Measurements from ENCODE around the gene PSAPL1. TPM values are rescaled to one million over a fixed set of nuclear protein-coding genes. Genes with fewer than 3 reads are reported as not detected.

PSAPL1 gene
- total RNA-seq, 1 experiment from 2014 or later = not detected

GRCh38 chr4:7429601-7430078 lies 5.1 kb downstream of the PSAPL1 start:
- Mint-ChIP-seq H3K4me1 (peaks cover 37% of the 10 kb centered on the region), H3K27ac (no peak overlapping the region; the same call in 1 of the 2 replicates), H3K27me3 (ENCODE audit: low read depth) (peaks cover 2% of the 10 kb centered on the region; the same call in 1 of the 2 replicates), H3K4me3 (no peak overlapping the region), H3K36me3 (no peaks in the 10 kb centered on the region), H3K9me3 (no peaks in the 10 kb centered on the region)
- TF ChIP-seq E2F5 (CRISPR knock-in tag; IDR thresholded peaks at IDR 0.05) = no peak
- TF ChIP-seq JAZF1 (CRISPR knock-in tag; IDR thresholded peaks at IDR 0.05) = no peak
- TF ChIP-seq HMGXB4 (CRISPR knock-in tag; IDR thresholded peaks at IDR 0.05) = no peak
- no peak for TF ChIP-seq ZNF232 (CRISPR knock-in tag; IDR thresholded peaks at IDR 0.05)
- no peak for TF ChIP-seq MXD4 (CRISPR knock-in tag; IDR thresholded peaks at IDR 0.05; ENCODE audit: borderline replicate concordance)
- TF ChIP-seq SMAD4 (CRISPR knock-in tag; IDR thresholded peaks at IDR 0.05) = no peak
- ChIA-PET POLR2A (no interaction called here), CTCF (no interaction called here)
- no peak for ATAC-seq
- no peak for DNase-seq (ENCODE audit: low spot score)

GRCh38 chr4:7429069-7429416 lies 5.7 kb downstream of the PSAPL1 start:
- no peaks in the 10 kb centered on the region for H3K9me3 Mint-ChIP-seq
- no peak overlapping the region for H3K4me3 Mint-ChIP-seq
- TF ChIP-seq ATF3 (CRISPR knock-in tag; conservative IDR thresholded peaks at IDR 0.05) (no peak), ZNF425 (CRISPR knock-in tag; conservative IDR thresholded peaks at IDR 0.05) (no peak), GRHL2 (CRISPR knock-in tag; IDR thresholded peaks at IDR 0.05; ENCODE audit: insufficient replicate concordance, severe bottlenecking) (no peak), MYBL2 (CRISPR knock-in tag; IDR thresholded peaks at IDR 0.05) (no peak), ZNF671 (CRISPR knock-in tag; IDR thresholded peaks at IDR 0.05) (no peak), IRF1 (CRISPR knock-in tag; IDR thresholded peaks at IDR 0.05) (no peak), KAT7 (CRISPR knock-in tag; IDR thresholded peaks at IDR 0.05; ENCODE audit: borderline replicate concordance) (no peak), ZSCAN18 (CRISPR knock-in tag; IDR thresholded peaks at IDR 0.05) (no peak), CREM (CRISPR knock-in tag; IDR thresholded peaks at IDR 0.05) (no peak), AFF4 (CRISPR knock-in tag; IDR thresholded peaks at IDR 0.05; ENCODE audit: borderline replicate concordance) (no peak)
- peaks cover 2% of the 10 kb centered on the region; the same call in 1 of the 2 replicates for H3K27me3 Mint-ChIP-seq (ENCODE audit: low read depth)
- ChIA-PET POLR2A (no interaction called here), CTCF (no interaction called here)
- peaks cover 37% of the 10 kb centered on the region for H3K4me1 Mint-ChIP-seq
- no peaks in the 10 kb centered on the region for H3K36me3 Mint-ChIP-seq
- H3K27ac Mint-ChIP-seq = peak overlapping the region; percentile 60; the same call in 1 of the 2 replicates
- ATAC-seq = no peak
- DNase-seq (ENCODE audit: low spot score) = peak; percentile 5
